ENCODE results near the gene SENP3.

- TF ChIP-seq CTCF (IDR thresholded peaks at IDR 0.05; ENCODE audit: low read depth, low read length, missing input control) (no peak), MAX (IDR thresholded peaks at IDR 0.05) (no peak), EGR1 (IDR thresholded peaks at IDR 0.05; ENCODE audit: low read depth in 2 of 2) (no peak), YY1 (IDR thresholded peaks at IDR 0.05) (no peak)
These were observed 50.0 kb downstream of the SENP3 start for GRCh38 chr17:7611635-7612293.

All from liver (tissue), 3 donors.